ENCODE measurements around the gene EDC4. TPM values are rescaled to one million over a fixed set of nuclear protein-coding genes. Genes with fewer than 3 reads are reported as not detected.

Gene EDC4
- total and polyA plus RNA-seq, 9 of the 15 experiments (the other 6 are each of a cell fraction or from before 2014, with no cell fraction given) = 1.1 to 131 (median 74.0) TPM

GRCh38 chr16:67841816-67842508 lies 30.9 kb upstream of the EDC4 start, which contains the start of gene THAP11 (continued):
- TF ChIP-seq PHF20 (IDR thresholded peaks at IDR 0.05; ENCODE audit: partially characterized antibody) (no peak), SOX6 (IDR thresholded peaks at IDR 0.05) (0 out of 2 replicates have a peak, but pooled peaks have one; percentile 6), NCOA6 (IDR thresholded peaks at IDR 0.05) (no peak), BCLAF1 (IDR thresholded peaks at IDR 0.05; ENCODE audit: borderline replicate concordance in 1 of 2, control insufficient read depth in 1 of 2, low read depth in 2 of 2, low read length in 1 of 2) (no peak), RB1 (IDR thresholded peaks at IDR 0.05; ENCODE audit: low read depth) (peak; percentile 71), DLX4 (CRISPR knock-in tag; IDR thresholded peaks at IDR 0.05) (no peak), BHLHE40 (IDR thresholded peaks at IDR 0.05; ENCODE audit: low read length) (no peak), JUND (IDR thresholded peaks at IDR 0.05; ENCODE audit: borderline replicate concordance, low read depth, low read length) (peak; percentile 13; the same call in 1 of the 2 replicates), JUND (tag; IDR thresholded peaks at IDR 0.05; ENCODE audit: borderline replicate concordance, low read depth, low read length) (no peak), ILF3 (IDR thresholded peaks at IDR 0.05; ENCODE audit: borderline replicate concordance) (no peak), OTX1 (CRISPR knock-in tag; IDR thresholded peaks at IDR 0.05) (no peak), ZFP30 (CRISPR knock-in tag; IDR thresholded peaks at IDR 0.05; ENCODE audit: borderline replicate concordance) (no peak), PPARD (CRISPR knock-in tag; IDR thresholded peaks at IDR 0.05) (no peak), KDM2B (CRISPR knock-in tag; IDR thresholded peaks at IDR 0.05) (no peak), DEAF1 (CRISPR knock-in tag; IDR thresholded peaks at IDR 0.05) (no peak), GMEB1 (CRISPR knock-in tag; IDR thresholded peaks at IDR 0.05) (peak; percentile 13; the same call in 1 of the 2 replicates), FOXP1 (CRISPR knock-in tag; IDR thresholded peaks at IDR 0.05) (no peak), HDAC6 (IDR thresholded peaks at IDR 0.05; ENCODE audit: low read depth, low read length) (no peak), MIER1 (IDR thresholded peaks at IDR 0.05; ENCODE audit: low read depth) (no peak), DNMT1 (IDR thresholded peaks at IDR 0.05) (no peak), SIN3A (IDR thresholded peaks at IDR 0.05; ENCODE audit: borderline replicate concordance in 2 of 2, control insufficient read depth in 1 of 2, low read depth in 2 of 2, low read length in 2 of 2) (peak; percentile 22 to 71; a peak in 1 of 4 replicates), EP400 (IDR thresholded peaks at IDR 0.05) (peak; percentile 46; the same call in 1 of the 2 replicates)
